ENCODE measurements around the gene ATP7B. TPM values are rescaled to one million over a fixed set of nuclear protein-coding genes. Genes with fewer than 3 reads are reported as not detected.
"Not testable (repeated sequence)": the region's sequence is repeated elsewhere in the genome, so short reads cannot be mapped to it uniquely, and the experiment has no call there.

The ATP7B gene
- polyA plus RNA-seq, 4 donors = 15.5 to 22.6 (median 18.8) TPM

- DNase-seq (ENCODE audit: low read depth in 4 of 4, low spot score in 2 of 4) = no peak
These were observed 86.3 kb downstream of the ATP7B start for GRCh38 chr13:51924756-51925544.

GRCh38 chr13:51923983-51924539, 87.2 kb downstream of the ATP7B start:
- DNase-seq (ENCODE audit: low read depth in 4 of 4, low spot score in 2 of 4) = no peak

- no peak for DNase-seq (ENCODE audit: low read depth in 4 of 4, low spot score in 2 of 4)
These were observed 88.3 kb downstream of the ATP7B start for GRCh38 chr13:51922771-51923480.

- no peak for DNase-seq (ENCODE audit: low read depth in 4 of 4, low spot score in 2 of 4)
These were observed 89.2 kb downstream of the ATP7B start for GRCh38 chr13:51921790-51922740.

- DNase-seq (ENCODE audit: low read depth in 4 of 4, low spot score in 2 of 4) = no peak
These were observed 90.5 kb downstream of the ATP7B start for GRCh38 chr13:51920786-51921185.

- DNase-seq (ENCODE audit: low read depth in 4 of 4, low spot score in 2 of 4) = no peak
These were observed 91.0 kb downstream of the ATP7B start for GRCh38 chr13:51920267-51920666.

- DNase-seq (ENCODE audit: low read depth in 4 of 4, low spot score in 2 of 4) = no peak
These were observed 91.7 kb downstream of the ATP7B start for GRCh38 chr13:51919531-51919930.

GRCh38 chr13:51916962-51917361, 94.3 kb downstream of the ATP7B start:
- no peak for DNase-seq (ENCODE audit: low read depth in 4 of 4, low spot score in 2 of 4)

GRCh38 chr13:51916051-51916818, 95.0 kb downstream of the ATP7B start:
- no peak for DNase-seq (ENCODE audit: low read depth in 4 of 4, low spot score in 2 of 4)

- no peak for DNase-seq (ENCODE audit: low read depth in 4 of 4, low spot score in 2 of 4)
These were observed 97.1 kb downstream of the ATP7B start for GRCh38 chr13:51914137-51914493.

- DNase-seq (ENCODE audit: low read depth in 4 of 4, low spot score in 2 of 4) = no peak
These were observed 97.7 kb downstream of the ATP7B start for GRCh38 chr13:51913421-51914136.

- no peak for DNase-seq (ENCODE audit: low read depth in 4 of 4, low spot score in 2 of 4)
These were observed 98.6 kb downstream of the ATP7B start for GRCh38 chr13:51912511-51913225.

GRCh38 chr13:51912091-51912490, 99.2 kb downstream of the ATP7B start:
- DNase-seq (ENCODE audit: low read depth in 4 of 4, low spot score in 2 of 4) = peak in 1 of 4 donors; percentile 45

GRCh38 chr13:51910508-51910907, 100.7 kb downstream of the ATP7B start:
- DNase-seq (ENCODE audit: low read depth in 4 of 4, low spot score in 2 of 4) = no peak

GRCh38 chr13:51909265-51909664, 102.0 kb downstream of the ATP7B start:
- not testable (repeated sequence) for DNase-seq (ENCODE audit: low read depth in 4 of 4, low spot score in 2 of 4)

- no peak for DNase-seq (ENCODE audit: low read depth in 4 of 4, low spot score in 2 of 4)
These were observed 104.1 kb downstream of the ATP7B start for GRCh38 chr13:51907040-51907732.

GRCh38 chr13:51906581-51906980, 104.7 kb downstream of the ATP7B start:
- no peak for DNase-seq (ENCODE audit: low read depth in 4 of 4, low spot score in 2 of 4)

- DNase-seq (ENCODE audit: low read depth in 4 of 4, low spot score in 2 of 4) = no peak
These were observed 105.5 kb downstream of the ATP7B start for GRCh38 chr13:51905787-51906186.
